ENCODE measurements around the gene PLCL2. TPM values are rescaled to one million over a fixed set of nuclear protein-coding genes. Genes with fewer than 3 reads are reported as not detected.

The PLCL2 gene
- total RNA-seq, 2 donors from 2014 or later: 5.3 to 14.5 TPM

DNA sequence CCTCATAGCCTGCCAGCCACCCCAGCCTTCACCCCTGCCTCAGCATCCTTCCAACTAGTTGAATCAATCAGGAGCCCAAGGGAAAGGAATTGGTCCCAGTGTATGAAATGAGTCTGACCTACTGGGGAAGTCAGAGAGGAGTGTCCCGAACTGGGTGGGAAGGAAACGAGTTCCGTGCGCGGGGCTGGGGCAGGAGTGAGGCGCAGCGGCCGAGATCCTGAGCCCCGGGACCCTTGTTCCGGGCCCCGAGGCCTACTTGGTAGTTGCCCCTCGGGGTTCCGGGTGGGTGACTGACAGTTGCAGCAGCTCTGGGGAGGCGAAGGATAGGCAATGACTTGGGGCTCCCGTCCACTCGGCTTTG, 1.1 kb upstream of the PLCL2 start:
- DNase-seq (ENCODE audit: low spot score): no peak
- peak overlapping the region; percentile 77 to 84 for H3K27ac ChIP-seq
- intact Hi-C loops (cut with DNase I): loop anchor here (10.0 kb wide), 1 partner anchor 351 kb away; no protein-coding TSS in a partner anchor
- H3K4me1 ChIP-seq (replicated peaks): no peaks in the 10 kb centered on the region
- 82% methylated on average over 16 of the region's 16 CpGs for whole genome bisulfite sequencing
- no peaks in the 10 kb centered on the region for H3K36me3 ChIP-seq
- no peaks in the 10 kb centered on the region for H3K27me3 ChIP-seq (replicated peaks; ENCODE audit: insufficient read depth)
- TF ChIP-seq POLR2A (IDR thresholded peaks at IDR 0.05): no peak
- TF ChIP-seq, protein P1, sequence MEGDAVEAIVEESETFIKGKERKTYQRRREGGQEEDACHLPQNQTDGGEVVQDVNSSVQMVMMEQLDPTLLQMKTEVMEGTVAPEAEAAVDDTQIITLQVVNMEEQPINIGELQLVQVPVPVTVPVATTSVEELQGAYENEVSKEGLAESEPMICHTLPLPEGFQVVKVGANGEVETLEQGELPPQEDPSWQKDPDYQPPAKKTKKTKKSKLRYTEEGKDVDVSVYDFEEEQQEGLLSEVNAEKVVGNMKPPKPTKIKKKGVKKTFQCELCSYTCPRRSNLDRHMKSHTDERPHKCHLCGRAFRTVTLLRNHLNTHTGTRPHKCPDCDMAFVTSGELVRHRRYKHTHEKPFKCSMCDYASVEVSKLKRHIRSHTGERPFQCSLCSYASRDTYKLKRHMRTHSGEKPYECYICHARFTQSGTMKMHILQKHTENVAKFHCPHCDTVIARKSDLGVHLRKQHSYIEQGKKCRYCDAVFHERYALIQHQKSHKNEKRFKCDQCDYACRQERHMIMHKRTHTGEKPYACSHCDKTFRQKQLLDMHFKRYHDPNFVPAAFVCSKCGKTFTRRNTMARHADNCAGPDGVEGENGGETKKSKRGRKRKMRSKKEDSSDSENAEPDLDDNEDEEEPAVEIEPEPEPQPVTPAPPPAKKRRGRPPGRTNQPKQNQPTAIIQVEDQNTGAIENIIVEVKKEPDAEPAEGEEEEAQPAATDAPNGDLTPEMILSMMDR (IDR thresholded peaks at IDR 0.05): no peak
- H3K9me3 ChIP-seq: no peaks in the 10 kb centered on the region
- H3K4me3 ChIP-seq: peak overlapping the region; percentile 58 to 61

DNA sequence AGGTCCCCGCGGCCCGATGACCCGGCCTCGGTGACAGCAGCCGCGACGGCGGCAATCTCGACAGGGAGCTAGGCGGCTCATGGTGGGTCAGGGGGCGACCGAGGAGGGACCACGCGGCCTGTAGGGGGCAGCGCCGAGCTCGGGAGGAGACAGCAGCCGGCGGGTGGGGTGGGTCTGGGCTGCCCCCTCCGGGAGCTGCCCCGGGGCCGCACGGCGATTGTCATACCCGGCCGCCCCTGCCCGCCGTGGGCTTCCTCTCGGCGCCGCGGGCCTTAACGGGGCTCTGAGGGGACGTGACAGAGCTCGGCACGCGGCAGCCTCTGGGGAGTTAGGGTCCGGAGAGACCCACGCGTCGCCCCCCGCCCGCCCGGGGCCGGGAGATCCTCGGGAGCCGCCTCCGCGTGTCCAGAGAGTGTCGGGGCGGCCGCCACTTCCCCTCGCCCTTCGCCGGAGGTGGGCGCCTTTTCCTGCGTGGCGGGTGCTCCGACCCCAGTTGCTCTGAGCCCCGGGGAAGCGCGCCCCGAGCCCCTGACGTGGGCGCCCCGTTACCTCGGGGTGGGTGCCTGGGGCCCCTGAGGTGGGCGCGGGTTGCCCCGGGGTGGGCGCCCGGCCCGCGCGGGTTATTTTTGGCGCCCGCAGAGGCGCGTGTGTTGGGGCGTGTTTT, 539 bp upstream of the PLCL2 start:
- Histone ChIP-seq H3K36me3 (no peaks in the 10 kb centered on the region), H3K9me3 (no peaks in the 10 kb centered on the region), H3K27ac (peak overlapping the region; percentile 77 to 84), H3K27me3 (replicated peaks; ENCODE audit: insufficient read depth) (no peaks in the 10 kb centered on the region), H3K4me1 (replicated peaks) (no peaks in the 10 kb centered on the region), H3K4me3 (peak overlapping the region; percentile 58 to 61)
- intact Hi-C loops (cut with DNase I): loop anchor here (10.0 kb wide), 1 partner anchor 351 kb away; no protein-coding TSS in a partner anchor
- WGBS: 7% methylated on average over 56 of the region's 81 CpGs
- no peak for TF ChIP-seq POLR2AphosphoS5 (IDR thresholded peaks at IDR 0.05)
- TF ChIP-seq, protein P1 (IDR thresholded peaks at IDR 0.05): peak in 3 of 4 experiments; percentile 29 to 53 (median 36)
- DNase-seq (ENCODE audit: low spot score): no peak

GRCh38 chr3:16885593-16886302, 993 bp downstream of the PLCL2 start:
- peak overlapping the region; percentile 77 to 84 for H3K27ac ChIP-seq
- no peaks in the 10 kb centered on the region for H3K9me3 ChIP-seq
- no peaks in the 10 kb centered on the region for H3K4me1 ChIP-seq (replicated peaks)
- DNase-seq (ENCODE audit: low spot score): no peak
- WGBS: 19% methylated on average over 15 of the region's 15 CpGs
- intact Hi-C loops (cut with DNase I): loop anchor here (10.0 kb wide), 1 partner anchor 349 kb away; no protein-coding TSS in a partner anchor
- no peaks in the 10 kb centered on the region for H3K27me3 ChIP-seq (replicated peaks; ENCODE audit: insufficient read depth)
- H3K36me3 ChIP-seq: no peaks in the 10 kb centered on the region
- H3K4me3 ChIP-seq: peak overlapping the region; percentile 58 to 61
- TF ChIP-seq, protein P1 (IDR thresholded peaks at IDR 0.05): no peak
- no peak for TF ChIP-seq POLR2A (IDR thresholded peaks at IDR 0.05)
- no peak for TF ChIP-seq POLR2AphosphoS5 (IDR thresholded peaks at IDR 0.05)

GRCh38 chr3:16886303-16886683, 1.5 kb downstream of the PLCL2 start:
- 43% methylated on average over 3 of the region's 3 CpGs for WGBS
- Histone ChIP-seq H3K27me3 (replicated peaks; ENCODE audit: insufficient read depth) (no peaks in the 10 kb centered on the region), H3K9me3 (no peaks in the 10 kb centered on the region), H3K4me1 (replicated peaks) (no peaks in the 10 kb centered on the region), H3K4me3 (peak overlapping the region; percentile 58 to 61), H3K36me3 (no peaks in the 10 kb centered on the region), H3K27ac (peak overlapping the region; percentile 77 to 84)
- DNase-seq (ENCODE audit: low spot score): no peak
- TF ChIP-seq POLR2A (IDR thresholded peaks at IDR 0.05): no peak
- TF ChIP-seq, protein P1 (IDR thresholded peaks at IDR 0.05): no peak
- no peak for TF ChIP-seq POLR2AphosphoS5 (IDR thresholded peaks at IDR 0.05)
- intact Hi-C loops (cut with DNase I): loop anchor here (10.0 kb wide), 1 partner anchor 349 kb away; no protein-coding TSS in a partner anchor

All from prostate gland (tissue), 2 donors.